ENCODE results near the gene WDR35.

WDR35 gene

GRCh38 chr2:20021405-20022009, 31.6 kb upstream of the WDR35 start:
- peaks cover 7% of the 10 kb centered on the region for H3K4me1 ChIP-seq (ENCODE audit: insufficient read depth, low read length)
- H3K9ac ChIP-seq (ENCODE audit: low read length) = no peak overlapping the region
- H3K9me3 ChIP-seq (ENCODE audit: low read length) = no peaks in the 10 kb centered on the region
- no peak overlapping the region for H3K27ac ChIP-seq (ENCODE audit: low read depth, low read length)
- no peaks in the 10 kb centered on the region for H3K27me3 ChIP-seq (ENCODE audit: control insufficient read depth in 1 of 2, insufficient read depth in 2 of 2, low read length in 2 of 2)
- no peaks in the 10 kb centered on the region for H3K36me3 ChIP-seq (ENCODE audit: insufficient read depth, low read length)
- no peak overlapping the region for H3K4me3 ChIP-seq (ENCODE audit: low read depth in 1 of 2, low read length in 2 of 2)

GRCh38 chr2:20019747-20020146, 29.8 kb upstream of the WDR35 start:
- H3K36me3 ChIP-seq (ENCODE audit: insufficient read depth, low read length) = no peaks in the 10 kb centered on the region
- H3K27ac ChIP-seq (ENCODE audit: low read depth, low read length) = no peak overlapping the region
- H3K9ac ChIP-seq (ENCODE audit: low read length) = no peak overlapping the region
- H3K4me3 ChIP-seq (ENCODE audit: low read depth in 1 of 2, low read length in 2 of 2) = no peak overlapping the region
- no peaks in the 10 kb centered on the region for H3K9me3 ChIP-seq (ENCODE audit: low read length)
- H3K27me3 ChIP-seq (ENCODE audit: control insufficient read depth in 1 of 2, insufficient read depth in 2 of 2, low read length in 2 of 2) = no peaks in the 10 kb centered on the region
- H3K4me1 ChIP-seq (ENCODE audit: insufficient read depth, low read length) = peaks cover 7% of the 10 kb centered on the region

- no peak overlapping the region for H3K9ac ChIP-seq (ENCODE audit: low read length)
- H3K9me3 ChIP-seq (ENCODE audit: low read length) = no peaks in the 10 kb centered on the region
- no peak overlapping the region for H3K4me3 ChIP-seq (ENCODE audit: low read depth in 1 of 2, low read length in 2 of 2)
- no peak overlapping the region for H3K27ac ChIP-seq (ENCODE audit: low read depth, low read length)
- no peaks in the 10 kb centered on the region for H3K36me3 ChIP-seq (ENCODE audit: insufficient read depth, low read length)
- H3K4me1 ChIP-seq (ENCODE audit: insufficient read depth, low read length) = peaks cover 7% of the 10 kb centered on the region
- H3K27me3 ChIP-seq (ENCODE audit: control insufficient read depth in 1 of 2, insufficient read depth in 2 of 2, low read length in 2 of 2) = no peaks in the 10 kb centered on the region
These were observed 28.8 kb upstream of the WDR35 start for GRCh38 chr2:20018601-20019152.

- H3K27ac ChIP-seq (ENCODE audit: low read depth, low read length) = no peak overlapping the region
- H3K4me3 ChIP-seq (ENCODE audit: low read depth in 1 of 2, low read length in 2 of 2) = no peak overlapping the region
- no peaks in the 10 kb centered on the region for H3K9me3 ChIP-seq (ENCODE audit: low read length)
- H3K36me3 ChIP-seq (ENCODE audit: insufficient read depth, low read length) = no peaks in the 10 kb centered on the region
- H3K4me1 ChIP-seq (ENCODE audit: insufficient read depth, low read length) = peaks cover 7% of the 10 kb centered on the region
- no peak overlapping the region for H3K9ac ChIP-seq (ENCODE audit: low read length)
- peaks cover 0 to 8% of the 10 kb centered on the region in 2 donors for H3K27me3 ChIP-seq (ENCODE audit: control insufficient read depth in 1 of 2, insufficient read depth in 2 of 2, low read length in 2 of 2)
These were observed 26.4 kb upstream of the WDR35 start for GRCh38 chr2:20016346-20016745.

GRCh38 chr2:20015482-20016083, 25.7 kb upstream of the WDR35 start:
- H3K36me3 ChIP-seq (ENCODE audit: insufficient read depth, low read length) = no peaks in the 10 kb centered on the region
- no peak overlapping the region for H3K4me3 ChIP-seq (ENCODE audit: low read depth in 1 of 2, low read length in 2 of 2)
- H3K4me1 ChIP-seq (ENCODE audit: insufficient read depth, low read length) = peaks cover 7% of the 10 kb centered on the region
- no peak overlapping the region for H3K9ac ChIP-seq (ENCODE audit: low read length)
- no peak overlapping the region for H3K27ac ChIP-seq (ENCODE audit: low read depth, low read length)
- H3K9me3 ChIP-seq (ENCODE audit: low read length) = no peaks in the 10 kb centered on the region
- peaks cover 0 to 12% of the 10 kb centered on the region in 2 donors for H3K27me3 ChIP-seq (ENCODE audit: control insufficient read depth in 1 of 2, insufficient read depth in 2 of 2, low read length in 2 of 2)

- no peaks in the 10 kb centered on the region for H3K9me3 ChIP-seq (ENCODE audit: low read length)
- no peak overlapping the region for H3K9ac ChIP-seq (ENCODE audit: low read length)
- no peaks in the 10 kb centered on the region for H3K36me3 ChIP-seq (ENCODE audit: insufficient read depth, low read length)
- H3K27me3 ChIP-seq (ENCODE audit: control insufficient read depth in 1 of 2, insufficient read depth in 2 of 2, low read length in 2 of 2) = peaks cover 0 to 12% of the 10 kb centered on the region in 2 donors
- peak overlapping the region; percentile 34 for H3K27ac ChIP-seq (ENCODE audit: low read depth, low read length)
- no peaks in the 10 kb centered on the region for H3K4me1 ChIP-seq (ENCODE audit: insufficient read depth, low read length)
- H3K4me3 ChIP-seq (ENCODE audit: low read depth in 1 of 2, low read length in 2 of 2) = peak overlapping the region; percentile 66 to 68
These were observed 23.4 kb upstream of the WDR35 start for GRCh38 chr2:20013126-20013849.

- H3K27ac ChIP-seq (ENCODE audit: low read depth, low read length) = peak within 1 kb of the TSS; percentile 34
- H3K4me1 ChIP-seq (ENCODE audit: insufficient read depth, low read length) = no peaks in the 10 kb centered on the region
- no peaks in the 10 kb centered on the region for H3K9me3 ChIP-seq (ENCODE audit: low read length)
- peak within 1 kb of the TSS; percentile 66 to 68 for H3K4me3 ChIP-seq (ENCODE audit: low read depth in 1 of 2, low read length in 2 of 2)
- no peak within 1 kb of the TSS for H3K9ac ChIP-seq (ENCODE audit: low read length)
- H3K27me3 ChIP-seq (ENCODE audit: control insufficient read depth in 1 of 2, insufficient read depth in 2 of 2, low read length in 2 of 2) = peaks cover 0 to 12% of the 10 kb centered on the region in 2 donors
- H3K36me3 ChIP-seq (ENCODE audit: insufficient read depth, low read length) = no peaks in the 10 kb centered on the region
These were observed 22.6 kb upstream of the WDR35 start, which contains the start of gene MATN3 for GRCh38 chr2:20012282-20013125. Gene MATN3, minus strand, starts transcription at chr2:20012668. Its CDS starts 37 bp downstream, at chr2:20012631.

GRCh38 chr2:20012032-20012281, 22.1 kb upstream of the WDR35 start:
- H3K27me3 ChIP-seq (ENCODE audit: control insufficient read depth in 1 of 2, insufficient read depth in 2 of 2, low read length in 2 of 2) = peaks cover 0 to 12% of the 10 kb centered on the region in 2 donors
- H3K4me3 ChIP-seq (ENCODE audit: low read depth in 1 of 2, low read length in 2 of 2) = peak overlapping the region in 1 of 2 donors; percentile 44
- no peaks in the 10 kb centered on the region for H3K4me1 ChIP-seq (ENCODE audit: insufficient read depth, low read length)
- H3K36me3 ChIP-seq (ENCODE audit: insufficient read depth, low read length) = no peaks in the 10 kb centered on the region
- no peaks in the 10 kb centered on the region for H3K9me3 ChIP-seq (ENCODE audit: low read length)
- no peak overlapping the region for H3K27ac ChIP-seq (ENCODE audit: low read depth, low read length)
- H3K9ac ChIP-seq (ENCODE audit: low read length) = no peak overlapping the region

GRCh38 chr2:20011276-20012031, 21.5 kb upstream of the WDR35 start:
- H3K4me3 ChIP-seq (ENCODE audit: low read depth in 1 of 2, low read length in 2 of 2) = peak overlapping the region in 1 of 2 donors; percentile 44
- peaks cover 0 to 12% of the 10 kb centered on the region in 2 donors for H3K27me3 ChIP-seq (ENCODE audit: control insufficient read depth in 1 of 2, insufficient read depth in 2 of 2, low read length in 2 of 2)
- no peaks in the 10 kb centered on the region for H3K9me3 ChIP-seq (ENCODE audit: low read length)
- H3K9ac ChIP-seq (ENCODE audit: low read length) = no peak overlapping the region
- no peak overlapping the region for H3K27ac ChIP-seq (ENCODE audit: low read depth, low read length)
- H3K36me3 ChIP-seq (ENCODE audit: insufficient read depth, low read length) = no peaks in the 10 kb centered on the region
- H3K4me1 ChIP-seq (ENCODE audit: insufficient read depth, low read length) = no peaks in the 10 kb centered on the region

- no peak overlapping the region for H3K4me3 ChIP-seq (ENCODE audit: low read depth in 1 of 2, low read length in 2 of 2)
These were observed 18.8 kb upstream of the WDR35 start for GRCh38 chr2:20008703-20009102.

More at GRCh38 chr2:20008703-20009102, 18.8 kb upstream of the WDR35 start:
- H3K9ac ChIP-seq (ENCODE audit: low read length) = no peak overlapping the region
- peaks cover 0 to 12% of the 10 kb centered on the region in 2 donors for H3K27me3 ChIP-seq (ENCODE audit: control insufficient read depth in 1 of 2, insufficient read depth in 2 of 2, low read length in 2 of 2)
- no peaks in the 10 kb centered on the region for H3K36me3 ChIP-seq (ENCODE audit: insufficient read depth, low read length)
- no peaks in the 10 kb centered on the region for H3K9me3 ChIP-seq (ENCODE audit: low read length)
- H3K27ac ChIP-seq (ENCODE audit: low read depth, low read length) = no peak overlapping the region
- no peaks in the 10 kb centered on the region for H3K4me1 ChIP-seq (ENCODE audit: insufficient read depth, low read length)

All from muscle layer of colon (tissue), 2 donors.